H54 (cell line): ENCODE measurements around the gene KCNAB2.

Experiments used
- DNase-seq: peaks from one replicate; pipeline ENCODE4 v3.0.0; 2011; ENCODE audit warnings: low spot score, mixed read lengths; ENCODE audit not compliant: insufficient read length
- FAIRE-seq: peaks from 3 replicates; lab custom pipeline; 2011; peaks lifted over from hg19 to GRCh38; lab: Jason Lieb, UNC
- POLR2A ChIP-seq: IDR thresholded peaks from 2 replicates; pipeline ENCODE4 v1.6.1; 2011; ENCODE audit warnings: low read depth, mild to moderate bottlenecking, low read length

The KCNAB2 gene

DNA sequence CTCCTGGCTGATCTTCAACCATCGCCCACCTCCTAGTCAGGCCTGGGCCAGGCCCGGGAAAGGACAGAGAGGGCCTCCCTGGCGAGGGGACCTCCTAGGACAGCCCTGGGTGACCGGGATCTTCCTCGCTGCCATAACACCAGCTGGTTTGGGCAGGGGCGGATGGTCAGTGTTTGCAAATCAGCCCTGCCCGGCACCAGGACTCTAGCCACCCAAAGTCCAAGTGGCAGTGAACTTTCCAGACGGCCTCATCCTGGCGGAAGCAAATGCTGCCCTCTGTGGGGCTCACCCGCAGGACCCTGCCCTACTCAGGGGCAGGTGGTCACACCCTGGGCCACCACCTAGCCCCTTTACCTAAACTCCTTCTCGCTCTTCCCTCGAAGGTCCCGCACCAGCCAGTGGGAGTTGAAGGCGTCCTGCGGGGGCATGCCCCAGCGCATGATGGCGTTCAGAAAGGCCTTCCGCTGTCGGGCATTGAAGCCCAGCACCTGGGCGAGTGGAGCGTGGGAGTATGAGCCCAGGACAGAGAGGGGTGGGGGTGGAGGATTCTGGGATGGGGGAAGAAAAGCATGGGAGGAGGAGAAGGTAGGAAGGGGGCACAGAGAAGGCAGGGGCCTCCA is 79.2 kb downstream of the KCNAB2 start:
- TF ChIP-seq POLR2A, result no peak
- DNase-seq, result no peak
- FAIRE-seq, result no peak

DNA sequence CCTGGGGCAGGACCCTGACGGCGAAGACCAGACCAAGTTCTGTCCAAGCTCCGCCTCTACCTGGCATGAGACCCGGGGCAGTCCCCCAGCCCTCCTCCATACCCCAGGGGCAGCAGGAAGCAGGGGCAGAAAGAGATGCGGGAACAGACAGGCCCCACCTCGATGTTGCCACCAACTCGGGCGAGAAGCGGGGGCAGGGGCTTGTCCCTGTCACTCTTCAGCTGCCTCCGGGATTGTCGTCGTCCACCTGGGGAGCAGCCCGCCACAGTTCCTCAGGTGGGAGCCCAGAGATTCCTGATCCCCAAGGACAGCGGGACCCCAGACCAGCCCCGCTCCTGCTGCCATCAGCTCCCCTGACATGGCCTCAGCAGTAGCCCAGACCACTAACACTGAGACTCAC is 79.7 kb downstream of the KCNAB2 start:
- FAIRE-seq, result no peak
- TF ChIP-seq POLR2A, result no peak
- DNase-seq, result no peak

- DNase-seq (no peak), FAIRE-seq (no peak)
- TF ChIP-seq POLR2A, result no peak
These were observed 80.3 kb downstream of the KCNAB2 start for GRCh38 chr1:6126028-6126427.

- DNase-seq, result no peak
- no peak for FAIRE-seq
- no peak for TF ChIP-seq POLR2A
These were observed 80.9 kb downstream of the KCNAB2 start for GRCh38 chr1:6126521-6127067.

DNA sequence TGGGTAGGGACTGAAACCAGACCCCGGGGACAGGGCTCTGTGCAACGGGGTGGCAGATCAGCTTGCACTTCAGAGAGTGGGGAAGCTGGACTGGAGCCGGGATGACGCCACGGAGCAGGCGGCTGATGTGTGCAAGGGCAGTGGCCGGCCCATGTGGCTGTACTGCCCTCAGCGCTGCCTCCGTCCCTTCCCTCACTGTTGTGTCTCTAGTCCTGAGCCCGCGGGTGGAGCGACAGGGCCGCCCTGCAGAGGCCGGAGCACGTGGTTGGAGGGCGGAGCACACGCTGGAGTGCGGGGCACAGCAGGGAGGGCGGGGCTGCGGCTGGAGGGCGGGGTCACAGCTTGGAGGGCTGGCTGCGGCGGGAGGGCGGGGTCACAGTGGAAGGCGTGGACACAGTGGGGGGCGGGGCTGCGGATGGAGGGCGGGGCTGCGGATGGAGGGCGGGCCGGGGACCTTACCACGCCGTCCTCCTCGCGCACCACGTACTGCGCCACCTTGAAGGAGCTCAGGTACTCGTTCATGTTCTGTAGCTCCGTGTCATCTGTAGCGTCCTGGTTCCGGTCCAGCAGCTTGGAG is 82.0 kb downstream of the KCNAB2 start:
- TF ChIP-seq POLR2A, result no peak
- no peak for FAIRE-seq
- peak; percentile 28 for DNase-seq

DNA sequence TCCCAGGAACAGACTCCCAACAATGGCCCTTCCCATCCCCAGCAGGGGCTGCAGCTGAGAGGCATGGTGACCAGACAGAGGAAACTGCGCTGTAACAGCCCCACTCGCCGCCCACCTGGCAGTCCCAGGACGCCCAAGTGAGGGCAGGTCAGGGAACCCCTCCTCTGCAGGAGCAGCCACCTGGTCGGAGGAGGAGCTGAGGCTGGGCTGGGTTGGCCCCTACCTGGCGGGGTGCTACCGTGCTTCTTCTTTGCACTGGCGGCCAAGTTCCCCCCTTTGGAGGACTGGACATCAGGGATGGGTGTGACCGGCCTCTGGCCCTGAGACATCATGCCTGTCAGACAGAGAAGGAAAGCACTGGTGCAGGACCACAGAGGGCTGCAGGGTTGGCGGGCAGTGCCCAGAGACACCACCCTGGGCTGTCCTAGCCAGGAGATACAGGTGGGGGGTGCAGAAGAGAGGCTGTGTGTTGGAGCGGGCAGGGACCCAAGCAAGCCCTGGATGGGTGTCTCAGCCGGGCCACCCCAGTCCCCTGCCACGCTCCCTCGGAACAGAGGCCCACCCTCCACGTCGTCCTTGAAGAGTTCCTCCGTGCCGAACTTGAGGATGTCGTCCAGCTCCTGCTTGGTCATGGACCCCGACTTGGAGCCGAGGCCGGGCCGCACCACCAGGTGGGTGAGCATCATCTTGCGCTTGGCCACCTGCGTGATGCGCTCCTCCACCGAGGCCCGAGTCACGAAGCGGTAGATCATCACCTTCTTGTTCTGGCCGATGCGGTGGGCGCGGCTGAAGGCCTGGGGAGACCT is 82.8 kb downstream of the KCNAB2 start:
- no peak for FAIRE-seq
- no peak for TF ChIP-seq POLR2A
- no peak for DNase-seq

DNA sequence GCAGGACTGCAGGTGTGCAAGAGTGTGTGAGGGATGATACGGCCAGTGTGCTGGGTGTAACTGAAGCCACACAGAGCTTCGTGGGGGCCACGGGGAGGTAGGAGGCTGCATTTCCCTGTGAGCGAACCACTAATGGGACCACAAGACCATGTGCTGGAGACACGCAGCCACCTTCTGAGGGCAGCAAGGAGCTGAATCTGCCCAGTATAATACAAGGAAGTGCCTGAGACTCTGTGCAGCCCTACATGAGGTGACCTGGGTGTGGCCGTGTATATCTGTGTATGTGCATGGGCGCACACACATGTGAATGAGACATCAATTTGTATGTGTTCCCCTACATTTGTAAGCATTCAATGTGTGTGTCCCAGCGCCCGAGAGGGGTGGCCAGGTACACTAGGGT is 83.6 kb downstream of the KCNAB2 start:
- no peak for TF ChIP-seq POLR2A
- no peak for FAIRE-seq

GRCh38 chr1:6130036-6130435 is 84.3 kb downstream of the KCNAB2 start:
- no peak for FAIRE-seq
- no peak for TF ChIP-seq POLR2A
- DNase-seq, result no peak

More for the DNA sequence above, 83.6 kb downstream of the KCNAB2 start:
- DNase-seq, result no peak

GRCh38 chr1:6130596-6130995 is 84.9 kb downstream of the KCNAB2 start:
- DNase-seq (no peak), FAIRE-seq (no peak)
- no peak for TF ChIP-seq POLR2A

DNA sequence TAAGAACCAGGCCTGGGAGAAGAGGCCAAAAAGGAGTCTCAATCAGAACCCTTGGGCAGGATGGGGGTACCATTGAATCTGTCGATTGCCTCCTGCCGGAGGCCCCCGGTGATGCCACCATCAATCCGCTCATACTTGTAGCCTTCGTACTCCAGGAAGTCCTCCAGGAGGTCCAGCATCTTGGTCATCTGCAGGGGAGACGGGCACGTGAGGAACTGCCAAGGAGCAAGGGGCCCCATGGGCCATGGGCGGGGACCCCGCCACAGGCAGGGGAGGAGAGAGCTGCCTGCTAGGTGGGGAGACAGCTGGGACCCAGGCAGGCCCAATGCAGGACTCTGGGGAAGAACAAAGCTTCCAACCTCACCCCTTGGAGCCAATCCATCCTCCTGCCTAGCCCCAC is 85.9 kb downstream of the KCNAB2 start:
- DNase-seq (no peak), FAIRE-seq (no peak)
- TF ChIP-seq POLR2A, result no peak

DNA sequence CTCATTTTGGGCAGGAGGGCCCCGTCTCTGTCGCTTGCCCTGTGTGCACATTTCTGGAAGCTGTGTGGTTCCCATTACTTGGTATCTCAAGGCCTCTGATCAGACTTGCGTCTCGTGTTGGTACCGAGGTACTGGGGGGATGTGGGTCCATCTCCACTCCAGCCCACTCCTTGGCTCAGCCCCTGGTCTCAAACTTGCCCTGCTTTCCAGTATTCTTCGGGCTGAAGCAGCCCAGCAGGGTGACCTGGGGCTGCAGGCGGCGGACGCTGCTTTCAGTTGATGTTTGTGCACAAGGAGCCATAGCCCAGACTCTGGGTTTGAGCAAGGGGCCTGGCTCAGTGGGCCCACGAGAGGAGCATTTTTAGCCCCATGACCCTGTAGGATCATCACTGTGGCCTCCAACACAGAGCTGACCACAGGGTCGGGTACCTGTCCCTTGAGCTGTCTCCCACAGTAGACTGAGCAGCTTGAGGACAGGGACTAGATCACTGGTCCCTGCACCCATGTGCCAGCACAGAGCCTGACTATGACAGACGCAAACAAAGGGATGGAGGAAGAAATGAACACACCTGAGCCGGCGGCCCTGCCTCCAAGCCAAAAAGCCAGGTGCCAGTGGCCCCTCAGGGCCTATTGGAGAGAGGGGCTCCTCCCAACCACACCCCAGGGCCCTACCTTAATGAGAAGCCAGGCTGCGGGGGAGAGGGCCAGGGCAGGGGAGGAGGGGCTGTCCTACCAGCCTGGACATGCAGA is 87.6 kb downstream of the KCNAB2 start:
- DNase-seq, result no peak
- FAIRE-seq, result no peak
- no peak for TF ChIP-seq POLR2A

GRCh38 chr1:6134206-6134605 is 88.5 kb downstream of the KCNAB2 start:
- no peak for FAIRE-seq
- no peak for TF ChIP-seq POLR2A
- no peak for DNase-seq

DNA sequence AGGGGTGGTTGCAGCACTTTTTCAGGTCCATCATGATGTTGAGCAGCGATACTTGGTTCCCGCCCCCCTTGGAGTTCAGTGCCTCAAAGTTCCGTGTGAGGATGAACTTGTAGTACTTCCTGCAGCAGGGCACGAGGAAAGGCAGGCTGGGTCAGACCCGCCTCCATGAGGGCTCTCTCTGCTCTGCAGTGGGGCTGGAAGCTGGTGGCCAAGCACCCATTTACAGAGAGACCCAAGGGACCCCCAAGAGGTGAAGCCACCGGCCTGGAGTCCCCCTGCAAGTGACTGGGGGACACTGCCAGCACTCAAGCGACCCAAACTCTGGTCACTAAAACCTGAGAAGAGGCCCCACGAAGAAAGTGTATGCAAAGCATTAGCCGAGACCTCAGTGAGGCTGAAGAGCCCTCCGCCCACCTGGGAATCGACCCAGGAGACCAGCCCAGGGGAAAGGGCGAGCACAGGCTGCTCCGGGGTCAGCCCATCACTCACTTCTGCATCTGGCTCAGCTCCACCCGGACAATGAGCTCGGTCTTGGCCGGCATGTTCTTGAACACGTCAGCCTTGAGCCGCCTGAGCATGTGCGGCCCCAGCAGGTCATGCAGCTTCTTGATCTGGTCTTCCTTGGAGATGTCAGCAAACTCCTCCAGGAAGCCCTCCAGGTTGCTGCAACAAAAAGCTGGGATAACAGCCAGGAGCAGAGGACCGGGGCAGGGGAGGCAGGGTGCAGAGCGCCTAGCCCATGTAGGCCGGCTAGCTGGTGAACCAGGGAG is 89.2 kb downstream of the KCNAB2 start:
- DNase-seq (no peak), FAIRE-seq (no peak)
- TF ChIP-seq POLR2A, result no peak
